ENCODE results near the gene GALNT16.

The GALNT16 gene

GRCh38 chr14:69318901-69319475 is 59.0 kb downstream of the GALNT16 start:
- DNase-seq, result no peak

GRCh38 chr14:69319911-69320310 is 60.0 kb downstream of the GALNT16 start:
- no peak for DNase-seq

- DNase-seq, result no peak
These were observed 60.8 kb downstream of the GALNT16 start for GRCh38 chr14:69320581-69321365.

- no peak for DNase-seq
These were observed 61.8 kb downstream of the GALNT16 start for GRCh38 chr14:69321601-69322330.

- no peak for DNase-seq
These were observed 63.5 kb downstream of the GALNT16 start for GRCh38 chr14:69323266-69323998.

- no peak for DNase-seq
These were observed 64.0 kb downstream of the GALNT16 start for GRCh38 chr14:69323999-69324282.

GRCh38 chr14:69324341-69324931 is 64.5 kb downstream of the GALNT16 start:
- no peak for DNase-seq

GRCh38 chr14:69325086-69325485 is 65.1 kb downstream of the GALNT16 start:
- no peak for DNase-seq

GRCh38 chr14:69325646-69326265 is 65.8 kb downstream of the GALNT16 start:
- no peak for DNase-seq

- DNase-seq, result no peak
These were observed 66.7 kb downstream of the GALNT16 start for GRCh38 chr14:69326611-69327010.

GRCh38 chr14:69327507-69327906 is 67.5 kb downstream of the GALNT16 start:
- no peak for DNase-seq

GRCh38 chr14:69328317-69328716 is 68.4 kb downstream of the GALNT16 start:
- no peak for DNase-seq

GRCh38 chr14:69328765-69329164 is 68.8 kb downstream of the GALNT16 start:
- DNase-seq, result no peak

- no peak for DNase-seq
These were observed 71.2 kb downstream of the GALNT16 start for GRCh38 chr14:69331206-69331605.

- no peak for DNase-seq
These were observed 72.9 kb downstream of the GALNT16 start for GRCh38 chr14:69332782-69333395.

GRCh38 chr14:69333791-69334337 is 73.9 kb downstream of the GALNT16 start:
- no peak for DNase-seq

GRCh38 chr14:69334576-69334975 is 74.6 kb downstream of the GALNT16 start:
- DNase-seq, result no peak

GRCh38 chr14:69335371-69335771 is 75.4 kb downstream of the GALNT16 start:
- no peak for DNase-seq

GRCh38 chr14:69337984-69338383 is 78.0 kb downstream of the GALNT16 start:
- no peak for DNase-seq

GRCh38 chr14:69339426-69339825 is 79.5 kb downstream of the GALNT16 start:
- no peak for DNase-seq

- DNase-seq, result no peak
These were observed 83.1 kb downstream of the GALNT16 start for GRCh38 chr14:69342928-69343525.

Measured in activated T-cell treated with anti-CD3 and anti-CD28 coated beads, Interleukin-2, amount 50 U/mL, for 1 hour (primary cell).